GM15510 (cell line): ENCODE measurements around the gene ZNF175.
A peak's percentile ranks its signal among the peaks of the same experiment; 100 is the strongest.

Source experiments
- POLR2A ChIP-seq: IDR thresholded peaks from 3 replicates; pipeline ENCODE4 v1.6.1; 2011; ENCODE audit warnings: borderline replicate concordance; ENCODE audit not compliant: insufficient read length; ENCODE audit errors: extremely low read depth

The ZNF175 gene

DNA sequence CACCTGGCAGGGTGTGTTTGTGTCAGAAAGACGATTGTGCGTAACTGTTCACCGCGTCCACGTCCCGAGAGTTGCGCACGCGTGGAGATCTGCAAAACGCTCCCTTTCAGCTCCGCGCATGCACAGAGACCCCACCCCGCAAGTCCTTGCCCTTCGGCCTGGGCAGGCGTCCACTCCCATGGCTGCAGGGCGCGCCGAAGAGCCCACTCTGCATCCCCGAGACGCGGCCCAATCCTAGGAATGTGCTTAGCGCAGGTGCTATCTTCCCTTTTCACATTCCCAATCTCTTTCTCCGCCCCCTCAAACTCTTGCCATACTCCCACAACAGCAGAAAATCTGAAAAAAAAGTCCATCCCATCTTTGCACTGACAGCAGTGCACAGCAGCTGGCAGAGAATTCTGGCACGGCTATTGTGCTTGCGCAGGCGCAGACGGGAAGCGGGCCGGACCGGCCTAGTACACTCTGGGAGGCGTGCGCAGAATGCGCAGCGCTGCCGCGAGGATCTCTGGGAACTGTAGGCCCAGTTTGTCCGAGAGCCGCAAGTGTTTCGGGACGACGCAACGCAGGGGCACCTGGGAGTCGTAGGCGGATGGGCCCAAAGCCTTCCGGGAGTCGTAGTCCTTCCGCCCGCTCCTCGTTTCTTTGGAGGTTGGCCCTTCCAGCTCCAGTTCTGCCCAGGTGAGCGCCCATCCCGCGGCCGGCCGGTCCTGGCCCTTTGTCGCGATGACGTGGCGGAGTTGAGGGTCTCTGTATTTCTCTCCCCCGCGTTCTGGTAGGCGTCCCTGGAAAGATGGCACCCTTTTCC lies 23.1 kb downstream of the ZNF175 start:
- peak; percentile 60 for TF ChIP-seq POLR2A

DNA sequence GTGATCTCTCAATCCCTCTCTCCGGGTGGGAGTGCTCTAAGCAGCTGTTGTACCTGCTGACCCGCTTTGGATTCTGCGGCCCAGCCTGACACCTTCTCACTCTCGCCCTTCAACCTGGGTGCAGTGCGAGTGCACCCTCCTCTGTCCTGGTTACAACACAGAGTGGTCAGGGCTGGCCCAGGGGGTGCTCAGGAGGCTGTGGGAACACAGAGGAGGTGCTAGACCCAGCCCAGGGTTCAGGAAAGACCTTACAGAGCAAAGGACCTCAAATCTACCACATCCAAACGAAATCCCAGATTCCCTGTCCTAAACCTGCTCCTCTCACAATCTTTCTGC lies 23.7 kb downstream of the ZNF175 start:
- TF ChIP-seq POLR2A, result no peak

- TF ChIP-seq POLR2A, result no peak
These were observed 24.4 kb downstream of the ZNF175 start for GRCh38 chr19:51595190-51596175.

- TF ChIP-seq POLR2A, result no peak
These were observed 27.3 kb downstream of the ZNF175 start for GRCh38 chr19:51598159-51598915.

DNA sequence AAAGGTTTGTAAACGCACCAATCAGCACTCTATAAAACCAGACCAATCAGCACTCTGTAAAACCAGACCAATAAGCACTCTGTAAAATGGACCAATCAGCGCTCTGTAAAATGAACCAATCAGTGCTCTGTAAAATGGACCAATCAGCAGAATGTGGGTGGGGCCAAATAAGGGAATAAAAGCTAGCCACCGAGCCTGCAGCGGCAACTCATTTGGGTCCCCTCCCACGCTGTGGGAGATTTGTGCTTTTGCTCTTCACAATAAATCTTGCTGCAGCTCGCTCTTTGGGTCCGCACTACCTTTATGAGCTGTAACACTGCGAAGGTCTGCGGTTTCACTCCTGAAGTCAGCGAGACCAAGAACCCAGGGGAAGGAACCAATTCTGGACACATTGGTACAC lies 28.0 kb downstream of the ZNF175 start:
- TF ChIP-seq POLR2A, result no peak

- peak; percentile 10 for TF ChIP-seq POLR2A
These were observed 30.0 kb downstream of the ZNF175 start for GRCh38 chr19:51600940-51601580.

DNA sequence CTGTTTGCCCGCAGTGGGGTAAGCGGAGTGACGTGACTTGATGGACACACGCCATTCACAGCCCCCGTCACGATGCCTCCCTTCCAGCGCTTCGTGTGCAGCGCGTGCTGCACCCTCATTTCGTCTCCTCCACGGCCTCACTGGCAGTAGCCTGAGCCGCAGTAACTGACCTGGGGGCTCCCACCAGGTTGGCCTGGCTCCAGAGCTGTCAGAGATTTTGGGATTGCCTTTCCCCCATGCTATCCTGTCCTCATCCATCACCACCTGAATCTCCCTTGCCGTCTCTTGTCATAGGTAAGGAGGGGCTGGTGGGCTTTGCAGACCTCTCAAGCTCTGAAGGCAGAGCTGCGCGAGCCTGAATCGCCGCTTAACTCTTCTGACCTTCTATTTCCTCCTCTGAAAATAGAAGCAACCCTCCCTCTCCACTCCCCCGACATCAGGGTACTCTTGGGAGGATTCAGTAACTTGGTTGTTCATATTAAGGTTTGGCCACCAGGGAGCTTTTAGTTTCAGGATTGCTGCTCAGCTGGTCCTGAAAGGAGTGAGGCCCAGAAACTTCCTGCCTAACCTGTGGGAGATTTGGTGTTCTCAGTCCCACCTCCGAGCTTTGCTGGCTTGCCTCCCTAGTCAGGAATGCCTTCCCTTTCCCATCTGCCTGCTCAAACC lies 31.2 kb downstream of the ZNF175 start:
- no peak for TF ChIP-seq POLR2A

GRCh38 chr19:51607077-51607476 lies 36.0 kb downstream of the ZNF175 start:
- no peak for TF ChIP-seq POLR2A

GRCh38 chr19:51607920-51608562 lies 37.0 kb downstream of the ZNF175 start:
- no peak for TF ChIP-seq POLR2A

DNA sequence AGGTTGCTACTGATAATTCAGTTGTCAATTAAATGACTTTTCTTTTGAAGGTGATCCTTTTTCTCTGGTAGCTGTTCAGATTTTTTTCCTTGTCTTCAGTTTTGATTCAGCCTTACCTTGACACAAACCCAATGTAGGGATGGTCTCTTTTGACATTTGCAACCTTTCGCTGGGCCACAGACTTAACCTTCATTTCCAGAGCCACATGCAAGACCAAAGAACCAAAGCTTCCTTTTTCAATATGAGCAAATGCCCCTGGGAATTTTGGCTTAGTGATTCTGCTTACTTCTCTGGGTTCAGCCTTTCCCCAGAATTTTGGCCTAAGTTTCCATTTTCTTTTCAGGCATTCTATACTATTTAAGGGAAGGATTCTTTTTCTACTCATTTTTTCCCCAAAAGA lies 39.5 kb downstream of the ZNF175 start:
- no peak for TF ChIP-seq POLR2A

GRCh38 chr19:51614789-51615188 lies 43.7 kb downstream of the ZNF175 start:
- no peak for TF ChIP-seq POLR2A

DNA sequence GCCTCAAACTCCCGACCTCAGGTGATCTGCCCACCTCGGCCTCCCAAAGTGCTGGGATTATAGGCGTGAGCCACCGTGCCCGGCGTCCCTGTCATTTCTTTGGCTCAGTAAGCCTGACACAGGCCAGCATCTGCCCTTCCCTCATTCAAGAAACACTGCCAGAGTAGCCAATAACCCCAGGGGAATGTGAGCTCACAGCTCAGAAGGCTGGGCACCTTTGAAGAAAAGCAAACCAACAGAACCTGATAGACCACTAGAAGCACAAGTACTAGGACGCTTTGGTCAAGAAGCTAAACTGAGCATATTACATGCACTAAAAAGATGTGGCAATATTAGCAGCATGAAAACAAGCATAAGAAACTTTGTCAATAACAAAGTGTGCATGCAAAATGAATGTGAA lies 44.9 kb downstream of the ZNF175 start:
- no peak for TF ChIP-seq POLR2A

DNA sequence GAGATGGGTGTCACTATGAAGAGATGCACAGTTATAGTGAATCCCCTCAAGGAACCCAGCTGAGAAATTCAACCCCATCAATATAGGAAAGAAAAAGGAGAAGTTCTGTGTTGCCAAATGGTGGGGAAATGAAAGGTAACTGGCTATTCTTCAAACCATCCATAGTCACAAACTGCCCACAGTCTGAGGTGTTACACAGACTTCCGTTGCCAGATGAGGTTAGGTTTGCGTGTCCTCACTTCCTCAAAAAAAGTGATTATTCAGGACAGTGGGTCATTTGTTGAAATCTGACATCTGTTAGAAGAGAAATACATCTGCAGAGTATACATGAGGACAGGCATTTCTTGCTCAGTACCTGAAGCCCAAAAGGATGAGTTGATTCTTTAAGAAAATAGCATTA lies 50.1 kb downstream of the ZNF175 start:
- no peak for TF ChIP-seq POLR2A
